ENCODE measurements around the gene USP13.
"Not testable (repeated sequence)": the region's sequence is repeated elsewhere in the genome, so short reads cannot be mapped to it uniquely, and the experiment has no call there.

USP13 gene

DNA sequence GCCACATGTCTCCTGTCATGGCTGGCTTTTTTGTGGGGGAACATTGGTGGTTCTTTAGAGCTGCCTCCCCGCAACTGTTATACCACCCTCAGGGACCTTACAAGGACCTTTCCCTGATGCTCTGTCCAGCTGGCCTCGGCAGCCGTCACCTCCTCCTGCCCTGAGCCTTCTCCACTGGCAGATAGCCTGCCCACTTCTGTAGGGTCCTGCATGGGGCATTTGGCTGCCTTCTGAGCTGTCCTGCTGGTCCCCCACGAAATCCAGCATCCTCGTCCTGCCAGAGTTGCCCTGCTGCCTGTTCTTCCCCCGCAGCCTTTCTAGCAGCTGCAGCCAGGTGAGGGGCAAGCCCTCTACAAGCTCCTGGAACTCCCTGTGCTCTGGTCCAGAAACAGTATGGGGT, 86.2 kb downstream of the USP13 start:
- DNase-seq, result no peak

DNA sequence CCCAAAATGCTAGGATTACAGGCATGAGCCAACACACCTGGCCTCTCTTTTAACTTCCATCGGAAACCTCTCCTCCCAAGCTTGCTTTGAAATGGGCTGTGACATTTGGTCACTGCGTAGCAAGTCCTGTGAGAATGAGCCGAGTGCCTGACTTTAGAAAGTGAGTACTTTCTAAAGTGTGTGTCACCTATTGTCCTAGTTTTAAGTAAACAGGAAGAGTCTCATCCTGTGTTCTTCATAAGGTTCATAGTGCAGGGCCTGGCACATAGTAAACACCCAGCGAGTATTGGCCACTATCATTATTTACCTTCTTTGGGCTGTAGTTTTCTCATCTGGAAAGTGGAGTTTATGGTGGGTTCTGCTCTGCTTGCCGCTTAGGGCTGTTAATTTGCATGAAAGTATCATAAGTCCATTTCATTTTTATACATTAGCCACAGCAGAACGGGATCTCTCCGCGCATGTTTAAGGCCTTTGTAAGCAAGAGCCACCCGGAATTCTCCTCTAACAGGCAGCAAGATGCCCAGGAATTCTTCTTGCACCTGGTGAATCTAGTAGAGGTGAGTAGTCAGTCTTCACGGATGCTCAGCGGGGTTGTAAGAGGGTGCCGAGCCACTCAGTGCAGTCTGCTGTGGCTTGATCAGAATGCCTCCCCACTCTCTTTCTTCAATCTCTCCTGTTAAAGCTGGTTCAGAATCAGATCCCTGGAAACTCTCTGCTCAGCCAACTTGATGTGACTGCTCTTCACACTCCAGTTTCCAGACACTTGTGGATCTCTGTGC, 87.2 kb downstream of the USP13 start:
- no peak for DNase-seq

GRCh38 chr3:179743913-179744312, 91.1 kb downstream of the USP13 start:
- no peak for DNase-seq

GRCh38 chr3:179744667-179745066, 91.8 kb downstream of the USP13 start:
- no peak for DNase-seq

DNA sequence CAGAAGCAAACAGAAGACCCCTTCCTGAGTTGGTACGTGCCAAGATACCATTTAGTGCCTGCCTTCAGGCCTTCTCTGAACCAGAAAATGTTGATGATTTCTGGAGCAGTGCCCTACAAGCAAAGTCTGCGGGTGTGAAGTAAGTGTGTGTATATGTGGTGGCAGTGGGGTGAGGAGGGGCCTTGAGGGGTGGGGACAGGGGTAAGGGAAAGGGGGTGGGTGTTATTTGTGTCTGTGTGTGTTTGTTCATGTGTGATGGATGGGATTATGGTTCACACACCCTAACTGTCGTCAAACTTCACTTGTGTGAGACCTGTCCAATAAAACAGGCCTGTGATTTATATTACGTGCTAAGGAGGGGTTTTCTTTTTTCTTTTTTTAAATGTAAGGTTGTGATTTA, 92.2 kb downstream of the USP13 start:
- no peak for DNase-seq

GRCh38 chr3:179745716-179746115, 92.9 kb downstream of the USP13 start:
- no peak for DNase-seq

- peak; percentile 24 for DNase-seq
Measured at GRCh38 chr3:179750720-179751328, 98.0 kb downstream of the USP13 start.

GRCh38 chr3:179760944-179761343, 108.1 kb downstream of the USP13 start:
- peak; percentile 37 for DNase-seq

GRCh38 chr3:179765396-179765795, 112.6 kb downstream of the USP13 start:
- DNase-seq, result no peak

GRCh38 chr3:179766416-179767133, 113.7 kb downstream of the USP13 start:
- DNase-seq, result no peak

- DNase-seq, result peak; percentile 74
Measured at GRCh38 chr3:179768080-179768479, 115.2 kb downstream of the USP13 start.

DNA sequence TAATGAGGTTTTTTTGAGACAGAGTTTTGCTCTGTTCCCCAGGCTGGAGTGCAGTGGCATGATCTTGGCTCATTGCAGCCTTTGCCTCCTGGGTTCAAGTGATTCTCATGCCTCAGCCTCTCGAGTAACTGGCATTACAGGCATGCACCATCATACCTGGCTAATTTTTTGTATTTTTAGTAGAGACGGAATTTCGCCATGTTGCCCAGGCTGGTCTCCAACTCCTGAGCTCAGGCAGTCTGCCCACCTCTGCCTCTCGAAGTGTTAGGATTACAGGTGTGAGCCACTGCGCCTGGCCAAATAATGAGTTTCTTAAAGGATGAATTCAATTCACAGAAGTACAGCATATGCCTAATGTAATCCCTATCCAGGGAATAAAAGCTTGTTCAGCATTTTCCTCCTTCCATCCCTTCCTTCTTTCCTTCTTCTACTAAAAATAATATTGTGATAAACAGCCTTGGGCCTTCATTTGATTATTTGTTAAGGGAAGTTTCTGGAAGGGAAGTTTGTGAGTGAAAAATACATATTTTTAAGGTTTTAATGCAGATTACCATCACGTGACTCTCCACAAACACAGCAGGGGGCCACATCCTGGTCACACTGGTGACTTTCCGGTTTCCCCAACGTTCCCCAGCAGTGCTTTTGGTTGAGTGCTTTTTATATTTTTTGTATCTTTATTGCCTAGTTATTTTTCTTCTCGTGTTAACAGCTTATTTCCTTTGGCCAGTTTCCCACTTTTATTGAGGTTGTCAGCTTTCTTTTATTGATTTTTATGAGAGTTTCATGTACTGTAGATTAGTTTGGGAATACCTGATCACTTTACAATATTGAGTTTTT, 116.8 kb downstream of the USP13 start:
- peak; percentile 36 for DNase-seq

DNA sequence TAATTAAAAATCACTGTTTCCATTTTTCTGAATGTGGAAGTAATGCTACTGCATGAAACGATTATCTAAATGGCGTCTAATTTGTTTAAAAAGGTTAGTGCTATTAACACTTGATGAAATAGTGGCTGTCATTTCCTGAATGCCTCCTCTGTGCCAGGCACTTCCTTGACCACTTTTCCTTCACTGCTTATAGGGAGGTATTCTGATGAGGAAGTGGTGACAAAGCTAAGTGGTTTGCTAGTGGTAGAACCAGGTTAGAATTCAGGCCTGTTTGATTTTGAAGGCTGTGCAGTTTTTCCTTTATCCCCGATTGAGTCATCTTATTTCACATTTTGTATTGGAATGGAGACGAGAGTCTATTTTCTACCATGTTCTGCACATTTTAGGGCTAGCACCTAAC, 119.0 kb downstream of the USP13 start:
- no peak for DNase-seq

- DNase-seq, result no peak
Measured at GRCh38 chr3:179772297-179772696, 119.5 kb downstream of the USP13 start.

DNA sequence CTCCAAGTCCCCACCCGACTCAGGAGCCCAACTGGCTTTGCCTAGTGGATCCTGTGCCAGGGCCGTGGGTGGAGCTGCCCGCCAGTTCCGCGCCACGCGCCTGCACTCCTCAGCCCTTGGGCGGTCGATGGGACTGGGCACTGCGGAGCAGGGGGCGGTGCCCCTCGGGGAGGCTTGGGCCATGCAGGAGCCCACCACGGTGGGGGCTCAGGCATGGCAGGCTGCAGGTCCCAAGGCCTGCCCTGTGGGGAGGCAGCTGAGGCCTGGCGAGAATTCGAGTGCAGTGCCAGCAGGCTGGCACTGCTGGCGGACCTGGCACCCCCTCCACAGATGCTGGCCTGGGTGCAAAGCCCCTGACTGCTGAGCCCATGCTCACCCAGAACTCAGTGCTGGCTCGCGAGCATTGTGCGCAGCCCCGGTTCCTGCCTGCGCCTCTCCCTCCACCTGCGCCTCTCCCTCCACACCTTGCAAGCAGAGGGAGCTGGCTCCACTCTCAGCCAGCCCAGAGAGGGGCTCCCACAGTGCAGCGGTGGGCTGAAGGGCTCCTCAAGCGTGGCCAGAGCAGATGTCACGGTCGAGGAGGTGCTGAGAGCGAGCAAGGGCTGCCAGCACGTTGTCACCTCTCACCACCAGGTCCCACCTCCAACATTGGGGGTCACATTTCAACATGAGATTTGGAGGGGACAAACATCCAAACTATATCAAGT, 122.7 kb downstream of the USP13 start:
- DNase-seq, result no peak

- not testable (repeated sequence) for DNase-seq
Measured at GRCh38 chr3:179782841-179783240, 130.0 kb downstream of the USP13 start.

DNA sequence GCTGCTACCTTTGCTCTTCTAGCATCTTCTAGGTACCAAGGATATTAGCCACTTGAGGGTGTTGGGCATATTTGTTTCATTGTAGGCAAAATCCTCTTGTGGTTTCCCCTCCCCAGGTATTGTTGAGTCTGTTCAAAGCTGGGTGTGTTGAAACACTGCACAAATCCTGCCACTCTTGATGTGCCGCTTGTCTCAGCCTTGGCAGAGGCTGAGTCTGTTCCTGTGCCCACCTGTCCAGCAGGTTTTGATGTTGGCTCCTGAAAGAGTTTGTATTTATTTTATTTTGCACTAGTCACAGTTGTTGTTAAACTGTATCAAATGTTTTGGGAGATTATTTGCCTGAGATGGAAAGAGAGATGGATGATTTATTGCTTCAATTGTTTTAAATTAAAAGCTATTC, 136.2 kb downstream of the USP13 start:
- no peak for DNase-seq

GRCh38 chr3:179791793-179792192, 139.0 kb downstream of the USP13 start:
- no peak for DNase-seq

GRCh38 chr3:179794355-179794754, 141.5 kb downstream of the USP13 start:
- DNase-seq, result no peak

GRCh38 chr3:179796421-179796820, 143.6 kb downstream of the USP13 start:
- peak; percentile 20 for DNase-seq

DNA sequence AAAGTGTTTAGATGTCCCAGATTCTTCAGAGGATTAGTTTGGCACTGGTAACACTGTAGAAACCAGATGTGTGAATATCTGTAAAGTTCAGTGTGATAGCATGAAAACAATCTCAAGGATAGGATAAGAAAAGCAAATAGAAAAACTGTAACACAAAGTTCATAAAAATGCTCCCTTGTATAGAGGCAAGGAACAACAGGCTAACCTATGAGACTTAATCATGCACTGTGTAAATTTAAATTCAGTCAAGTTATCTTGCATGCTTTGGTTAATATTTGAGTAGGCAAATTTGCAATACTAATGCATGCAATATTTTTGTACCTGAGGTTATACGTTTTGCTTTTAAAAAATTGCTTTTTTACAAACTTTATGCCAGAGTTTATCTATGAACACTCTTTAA, 144.4 kb downstream of the USP13 start:
- DNase-seq, result no peak

DNA sequence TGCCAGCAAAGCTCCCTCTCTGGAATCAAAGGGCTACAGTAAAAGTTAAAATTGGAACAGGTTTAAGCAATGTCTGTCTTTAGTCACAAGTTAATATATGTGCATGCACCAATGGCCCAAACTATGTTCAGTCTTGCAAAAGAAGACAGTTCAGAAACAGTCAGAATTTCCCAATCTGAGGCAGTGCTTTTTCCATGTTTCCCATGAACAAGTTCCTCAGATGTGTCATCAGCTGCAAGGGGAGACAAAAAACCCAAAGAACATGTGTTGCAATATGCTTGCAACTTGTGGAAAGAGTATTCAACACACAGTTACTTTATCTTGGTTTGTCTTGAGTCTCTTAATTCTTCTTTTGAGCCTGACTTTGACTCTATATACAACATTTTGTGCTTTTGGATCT, 148.4 kb downstream of the USP13 start:
- peak; percentile 88 for DNase-seq
